Amygdala (tissue), 56 donors: ENCODE results near the gene POLG2.
A peak's percentile ranks its signal among the peaks of the same experiment; 100 is the strongest.
"Not testable (repeated sequence)": the region's sequence is repeated elsewhere in the genome, so short reads cannot be mapped to it uniquely, and the experiment has no call there.

Experiments
- DNase-seq, 56 donors: peaks; one replicate each; lab custom pipeline; 2025; lab: John Stamatoyannopoulos, UW

The POLG2 gene

DNA sequence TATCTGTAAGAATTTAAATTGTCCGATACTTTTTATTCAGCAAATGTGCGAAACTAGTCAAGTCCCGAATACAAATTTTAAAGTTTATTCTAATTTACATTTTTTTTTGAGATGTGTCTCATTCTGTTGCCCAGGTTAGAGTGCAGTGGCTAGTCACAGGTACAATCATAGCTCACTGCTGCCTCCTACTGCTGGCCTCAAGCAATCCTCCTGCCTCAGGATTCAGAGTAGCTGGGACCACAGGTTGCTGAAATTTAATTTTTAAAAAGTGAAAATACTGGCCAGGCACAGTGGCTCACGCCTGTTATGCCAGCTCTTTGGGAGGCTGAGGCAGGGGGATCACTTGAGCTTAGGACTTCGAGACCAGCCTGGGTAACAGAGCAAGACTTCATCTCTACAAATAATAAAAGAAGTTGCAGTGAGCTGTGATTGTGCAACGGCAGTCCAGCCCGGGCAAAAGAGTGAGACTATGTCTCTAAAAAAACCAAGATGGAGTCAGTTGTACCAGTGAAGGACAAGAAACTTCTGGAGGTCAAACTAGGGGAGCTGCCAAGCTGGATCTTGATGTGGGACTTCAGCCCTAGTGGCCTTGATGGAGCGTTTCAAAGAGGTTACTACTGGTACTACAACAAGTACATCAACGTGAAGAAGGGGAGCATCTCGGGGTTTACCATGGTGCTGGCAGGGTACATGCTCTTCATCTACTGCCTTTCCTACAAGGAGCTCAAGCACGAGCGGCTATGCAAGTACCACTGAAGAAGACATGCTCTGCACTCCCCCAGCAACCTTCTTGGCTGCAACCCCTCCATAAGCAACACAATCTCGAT lies 5.6 kb downstream of the POLG2 start:
- peak in 1 of 56 donors; percentile 1 for DNase-seq

DNA sequence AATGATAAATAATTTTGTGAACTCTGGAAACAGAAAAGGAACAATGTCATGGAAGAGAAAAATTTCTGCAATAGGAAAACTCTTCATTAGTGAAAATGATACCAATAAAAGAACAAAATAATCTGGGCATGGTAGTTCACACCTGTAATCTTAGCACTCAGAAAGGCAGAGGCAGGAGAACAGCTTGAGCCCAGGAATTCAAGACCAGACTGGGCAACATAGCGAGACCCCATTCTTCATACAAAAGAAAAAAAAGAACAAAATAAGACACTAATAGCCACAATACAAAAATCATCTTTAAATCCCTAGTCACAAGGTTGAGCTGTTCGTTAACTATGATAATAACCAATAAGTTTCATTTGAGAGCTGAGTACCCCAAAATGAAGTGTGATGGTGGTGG lies 8.6 kb downstream of the POLG2 start:
- DNase-seq = no peak

DNA sequence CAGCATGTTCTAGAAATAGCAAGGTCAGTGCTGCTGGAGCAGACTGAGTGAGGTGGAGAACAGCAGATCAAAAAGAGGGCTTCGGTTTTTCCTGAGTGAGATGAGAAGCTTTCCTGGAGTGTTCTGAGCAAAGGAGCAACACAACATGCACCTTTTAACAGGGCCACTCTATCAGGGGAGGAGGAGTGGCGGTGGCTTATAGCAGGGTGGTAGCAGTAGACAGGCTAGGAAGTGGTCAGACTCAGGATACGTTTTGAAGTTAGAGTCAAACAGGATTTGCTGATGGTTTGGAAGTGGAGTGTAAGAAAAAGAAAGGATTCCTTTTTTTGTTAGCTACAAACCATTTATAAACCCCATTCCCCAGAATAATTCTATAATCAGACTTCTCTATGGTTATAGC lies 12.5 kb downstream of the POLG2 start:
- no peak for DNase-seq

DNA sequence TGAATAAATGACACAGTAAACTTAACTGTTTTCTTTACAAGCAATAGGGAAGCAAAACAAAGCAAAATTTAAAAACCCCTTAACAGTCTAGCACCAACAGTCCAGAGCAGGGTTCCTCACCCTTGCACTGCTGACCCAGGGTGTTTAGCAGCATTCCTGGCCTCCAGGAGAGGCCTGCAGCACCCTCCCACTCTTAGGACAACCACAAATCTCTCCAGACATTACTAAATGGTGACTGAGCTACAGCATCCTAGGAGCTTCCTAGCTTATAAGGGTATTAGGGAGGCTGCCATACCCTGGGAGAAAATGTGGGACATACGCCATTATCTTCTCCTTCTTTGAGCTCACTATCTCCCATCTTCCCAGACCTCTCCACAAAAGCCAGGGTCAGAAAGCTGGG lies 15.9 kb downstream of the POLG2 start:
- DNase-seq = no peak

DNA sequence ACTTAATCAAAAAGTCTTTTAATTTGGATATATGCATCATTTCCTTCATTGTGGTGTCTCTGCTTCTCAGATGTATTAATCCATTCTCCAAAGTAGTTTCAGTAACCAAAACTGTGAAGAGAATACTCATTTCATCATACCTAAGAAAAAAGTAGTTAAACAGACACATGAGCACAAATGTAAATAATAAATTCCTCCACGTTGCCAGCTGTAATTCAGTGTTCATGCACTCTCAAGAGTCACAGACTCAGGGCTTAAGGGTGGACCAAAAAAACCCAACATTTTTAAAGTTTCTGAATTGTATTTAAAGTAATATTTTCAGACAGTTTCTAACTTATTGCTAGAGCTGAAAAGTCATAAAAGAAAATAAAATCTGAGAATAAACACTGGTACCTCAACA lies 19.0 kb downstream of the POLG2 start:
- DNase-seq = no peak

DNA sequence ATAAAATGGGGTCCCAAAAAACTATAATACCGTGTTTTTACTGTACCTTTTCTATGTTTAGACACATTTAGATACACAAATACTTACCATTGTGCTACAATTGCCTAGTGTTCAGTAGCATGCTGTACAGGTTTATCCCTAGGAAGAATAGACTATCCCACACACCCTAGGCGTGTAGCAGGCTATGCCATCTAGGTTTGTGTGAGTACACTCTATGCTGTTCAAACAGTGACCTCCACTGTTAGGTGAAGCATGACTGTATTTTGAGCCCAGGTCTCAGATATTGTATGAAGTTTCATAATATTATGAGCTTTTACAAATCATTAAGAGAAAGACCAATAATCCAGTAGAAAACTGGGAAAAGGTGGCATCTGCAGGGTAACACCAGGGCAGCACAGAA lies 24.3 kb downstream of the POLG2 start:
- DNase-seq = no peak

DNA sequence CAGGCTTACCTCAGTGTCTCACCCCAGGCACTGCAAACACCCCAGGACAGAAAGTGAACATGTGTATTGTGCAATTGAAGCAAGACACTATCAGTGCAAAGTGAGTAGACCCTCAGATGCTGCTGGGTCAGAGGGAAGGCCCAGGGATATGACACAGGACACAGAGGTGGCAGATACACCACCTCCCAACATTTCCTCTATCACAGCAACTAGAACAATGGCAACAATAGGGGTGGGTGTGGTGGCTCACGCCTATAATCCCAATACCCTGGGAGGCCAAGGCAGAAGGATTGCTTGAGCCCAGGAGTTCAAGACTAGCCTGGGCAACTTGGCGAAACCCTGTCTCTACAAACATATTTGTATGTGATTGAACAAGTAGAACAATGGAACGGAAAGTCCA lies 25.4 kb downstream of the POLG2 start:
- DNase-seq = no peak

DNA sequence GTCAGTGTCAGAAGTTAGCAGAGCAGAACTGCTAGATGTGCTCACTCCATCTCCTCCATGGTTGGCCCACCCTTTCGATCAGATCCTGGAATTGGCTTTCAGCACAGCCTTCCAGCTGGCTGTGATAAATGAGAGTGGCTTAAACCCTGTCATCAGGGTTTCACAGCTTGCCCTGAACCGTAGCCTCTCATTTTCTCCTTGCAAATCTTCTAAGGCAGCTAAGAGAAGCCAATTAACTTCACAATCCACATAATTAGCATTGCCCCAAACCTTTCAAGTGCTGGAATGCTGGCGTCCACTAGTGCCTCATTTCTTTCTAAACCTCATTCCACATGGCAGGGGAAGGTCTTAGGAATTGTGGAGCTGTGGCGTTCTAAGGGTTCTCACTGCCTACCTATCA lies 26.2 kb downstream of the POLG2 start:
- no peak for DNase-seq

DNA sequence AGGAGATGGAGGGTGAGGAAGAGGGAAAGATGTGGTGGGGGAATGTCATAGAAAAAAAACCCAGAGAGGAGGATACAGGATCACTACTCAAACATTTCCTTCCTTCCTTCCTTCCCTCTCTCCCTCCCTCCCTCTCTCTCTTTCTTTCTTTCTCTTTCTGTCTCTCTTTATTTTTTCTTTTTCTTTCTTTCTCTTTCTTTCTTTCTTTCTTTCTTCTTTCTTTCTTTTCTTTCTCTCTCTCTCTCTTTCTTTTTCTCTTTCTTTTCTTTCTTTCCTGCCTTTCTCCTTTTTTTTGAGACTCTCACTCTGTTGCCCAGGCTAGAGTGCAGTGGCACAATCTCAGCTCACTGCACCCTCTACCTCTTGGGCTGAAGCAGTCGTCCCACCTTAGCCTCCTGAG lies 30.0 kb downstream of the POLG2 start:
- DNase-seq = not testable (repeated sequence)

DNA sequence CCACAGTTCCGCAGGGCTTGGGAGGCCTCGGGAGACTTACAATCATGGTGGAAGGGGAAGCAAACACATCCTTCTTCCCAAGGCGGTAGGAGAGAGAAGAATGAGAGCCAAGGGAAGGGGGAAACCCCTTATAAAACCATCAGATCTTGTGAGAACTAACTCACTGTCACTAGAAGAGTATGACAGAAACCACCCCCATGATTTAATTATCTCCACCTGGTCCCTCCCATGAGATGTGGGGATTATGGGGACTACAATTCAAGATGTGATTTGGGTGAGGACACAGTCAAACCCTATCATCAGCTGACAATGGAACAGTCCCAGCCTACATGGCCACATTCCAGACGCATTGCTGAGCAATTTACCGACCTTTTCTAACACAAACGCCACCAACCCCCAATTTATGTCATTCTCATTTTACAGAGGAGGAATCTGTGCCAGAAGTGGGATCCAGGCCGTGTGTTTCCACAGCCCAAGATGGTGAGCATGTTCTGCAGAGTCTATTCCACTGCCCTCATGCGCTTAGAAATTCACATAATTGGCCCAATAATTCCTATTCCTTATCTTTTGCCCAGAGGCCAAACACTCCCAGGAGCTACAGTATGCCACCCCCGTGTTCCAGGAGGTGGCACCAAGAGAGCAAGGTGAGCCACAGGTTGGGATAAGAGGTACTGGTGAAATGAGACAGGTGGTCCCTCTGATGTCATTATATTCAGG lies 30.7 kb downstream of the POLG2 start:
- DNase-seq = no peak

DNA sequence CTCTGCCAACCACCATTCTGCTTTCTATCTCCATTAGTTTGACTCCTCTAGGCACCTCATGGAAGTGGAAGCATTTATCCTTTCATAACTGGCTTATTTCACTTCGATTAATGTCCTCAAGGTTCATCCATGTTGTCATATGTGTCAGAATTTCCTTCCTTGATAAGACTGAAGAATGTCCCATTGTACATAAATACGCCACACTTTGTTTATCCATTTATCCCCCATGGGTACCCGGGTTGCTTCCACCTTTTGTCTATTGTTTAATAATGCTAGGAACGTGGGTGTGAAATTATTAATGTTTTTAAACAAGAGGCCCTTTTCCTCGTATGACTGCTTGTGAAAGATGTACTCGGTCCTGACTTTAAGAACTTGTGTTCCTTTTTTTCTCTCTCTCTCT lies 35.1 kb downstream of the POLG2 start:
- DNase-seq = no peak

DNA sequence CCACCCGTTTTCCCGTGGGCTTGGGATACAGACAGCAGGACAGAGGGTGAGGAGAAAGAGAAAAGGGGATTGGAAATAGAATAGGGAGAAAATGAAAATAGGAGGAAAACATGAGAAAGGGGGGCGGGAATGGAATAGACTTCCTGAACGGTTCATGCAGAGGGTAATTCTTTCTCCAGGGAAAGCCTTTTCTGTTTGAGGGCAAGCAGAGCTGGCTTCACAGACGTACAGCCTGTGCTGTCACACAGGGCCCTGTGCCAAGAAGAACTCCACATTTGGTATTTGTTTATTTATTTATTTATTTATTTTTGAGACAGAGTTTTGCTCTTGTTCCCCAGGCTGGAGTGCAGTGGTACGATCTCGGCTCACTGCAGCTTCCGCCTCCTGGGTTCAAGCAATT lies 35.9 kb downstream of the POLG2 start:
- no peak for DNase-seq

DNA sequence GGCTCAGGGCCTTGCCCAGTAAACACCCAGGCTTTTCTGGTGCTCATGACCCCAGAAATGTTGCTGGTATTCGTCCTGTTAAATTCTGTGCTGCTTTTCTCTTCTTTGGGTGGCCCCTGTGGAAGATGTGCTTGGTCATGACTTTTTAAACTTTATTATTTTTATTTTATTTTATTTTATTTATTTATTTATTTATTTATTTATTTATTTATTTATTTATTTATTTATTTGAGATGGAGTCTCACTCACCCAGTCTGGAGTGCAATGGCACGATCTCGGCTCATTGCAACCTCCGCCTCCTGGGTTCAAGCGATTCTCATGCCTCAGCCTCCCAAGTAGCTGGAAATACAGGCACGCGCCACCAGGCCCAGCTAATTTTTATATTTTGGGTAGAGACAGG lies 37.0 kb downstream of the POLG2 start:
- DNase-seq = not testable (repeated sequence)

DNA sequence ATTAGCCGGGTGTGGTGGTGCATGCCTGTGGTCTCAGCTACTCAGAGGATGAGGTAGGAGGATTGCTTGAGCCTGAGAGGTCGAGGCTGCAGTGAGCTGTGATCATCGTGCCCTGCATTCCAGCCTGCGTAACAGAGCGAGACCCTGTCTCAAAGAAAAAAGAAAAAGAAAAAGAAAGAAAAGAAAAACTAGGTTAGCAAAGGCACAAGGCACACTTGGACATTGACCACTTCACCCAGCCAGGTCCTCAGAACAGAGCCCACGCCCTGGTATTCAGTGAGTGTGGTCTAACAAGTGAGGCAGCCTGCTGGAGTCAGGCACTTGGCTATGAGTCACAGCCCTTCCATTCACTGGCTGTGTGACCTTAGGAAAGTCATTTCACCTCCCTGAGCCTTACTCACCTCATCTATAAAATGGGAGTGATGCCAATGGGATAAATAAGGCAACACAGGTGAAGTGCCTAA lies 37.5 kb downstream of the POLG2 start:
- DNase-seq = no peak

DNA sequence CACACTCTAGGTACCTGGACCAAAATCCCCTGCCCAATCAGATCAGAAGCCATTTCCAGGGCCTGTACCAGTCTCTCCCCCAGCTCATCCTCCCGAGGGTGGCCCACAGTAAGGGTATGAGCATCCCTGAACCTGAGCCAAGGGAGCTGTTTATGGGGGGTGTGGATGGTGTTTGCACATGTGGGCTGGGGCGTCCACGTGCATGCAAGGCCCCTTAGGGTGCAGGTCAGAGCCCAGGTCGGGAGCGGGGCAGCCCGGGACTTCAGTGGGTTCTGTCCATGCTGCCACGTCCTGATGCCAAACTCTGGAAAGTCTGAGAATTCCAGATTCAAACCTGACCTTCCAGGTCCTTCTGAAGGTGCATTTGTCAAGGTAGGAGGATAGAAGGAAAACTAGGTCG lies 38.1 kb downstream of the POLG2 start:
- DNase-seq = no peak

DNA sequence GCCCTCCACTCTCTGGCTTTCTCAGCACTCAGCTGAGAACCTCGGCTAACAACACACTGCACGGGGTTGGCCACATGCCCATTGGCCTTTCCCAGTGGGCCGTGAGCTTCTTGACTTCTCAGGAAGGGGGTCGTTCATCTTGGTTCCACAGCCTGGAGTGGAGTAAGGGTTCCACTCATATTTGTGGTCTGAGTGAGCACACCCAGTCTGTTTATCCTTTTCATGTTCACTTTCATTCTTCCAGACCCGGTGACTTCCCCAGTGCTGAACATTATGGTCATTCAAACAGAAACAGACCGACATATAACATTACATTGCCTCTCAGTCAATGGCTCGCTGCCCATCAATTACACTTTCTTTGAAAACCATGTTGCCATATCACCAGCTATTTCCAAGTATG lies 39.7 kb downstream of the POLG2 start:
- no peak for DNase-seq

DNA sequence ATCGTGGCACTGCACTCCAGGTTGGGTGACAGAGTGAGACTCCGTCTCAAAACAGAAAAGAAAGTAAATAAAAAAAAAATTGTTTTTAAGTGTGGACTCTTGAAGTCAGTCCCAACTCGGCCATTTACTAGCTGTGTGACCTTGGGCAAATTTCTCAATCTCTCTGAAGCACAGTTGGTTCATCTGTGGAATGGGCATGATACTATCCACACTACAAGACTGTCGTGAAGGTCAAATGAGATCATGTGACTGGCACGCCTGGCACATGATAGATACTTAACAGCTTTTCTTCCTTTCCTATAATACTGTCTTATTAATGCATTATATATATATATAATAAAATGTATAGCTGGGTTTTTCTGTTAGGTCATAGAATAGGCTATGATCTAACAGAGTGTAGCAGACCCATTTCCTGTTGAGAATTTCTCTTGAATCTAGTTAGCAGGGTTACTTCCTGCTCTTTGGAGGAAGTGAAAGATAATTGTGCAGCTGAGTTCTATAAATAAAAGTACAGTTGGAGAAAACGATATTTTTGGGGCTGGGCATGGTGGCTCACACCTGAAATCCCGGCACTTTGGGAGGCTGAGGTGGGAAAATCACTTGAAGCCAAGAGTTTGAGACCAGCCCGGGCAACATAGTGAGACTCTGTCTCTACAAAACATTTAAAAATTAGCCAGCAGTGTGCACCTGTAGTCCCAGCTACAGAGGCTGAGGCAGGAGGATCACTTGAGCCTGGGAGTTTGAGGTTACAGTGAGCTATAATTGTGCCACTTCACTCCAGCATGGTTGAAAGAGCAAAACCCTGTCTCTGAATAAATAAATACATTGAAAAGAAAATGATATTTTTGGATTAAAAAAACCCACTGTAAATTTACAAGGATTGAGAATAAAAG lies 40.6 kb downstream of the POLG2 start:
- DNase-seq = no peak

DNA sequence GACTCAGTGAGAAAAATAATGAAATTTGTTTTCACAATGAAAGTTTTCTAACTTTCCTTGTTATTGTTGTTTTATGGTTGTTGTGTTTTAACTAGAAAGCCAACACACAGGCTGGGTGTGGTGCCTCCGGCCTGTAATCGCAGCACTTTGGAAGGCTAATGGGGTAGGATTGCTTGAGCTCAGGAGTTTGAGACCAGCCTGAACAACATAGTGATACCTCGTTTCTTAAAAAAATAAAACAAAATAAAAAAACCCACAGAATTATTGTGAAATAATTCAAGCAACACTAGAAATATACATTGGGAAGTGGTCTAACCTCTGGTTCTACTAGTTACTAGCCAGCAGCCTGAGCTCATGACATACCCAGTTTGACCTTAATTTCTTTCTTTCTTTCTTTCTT lies 47.3 kb downstream of the POLG2 start:
- no peak for DNase-seq

DNA sequence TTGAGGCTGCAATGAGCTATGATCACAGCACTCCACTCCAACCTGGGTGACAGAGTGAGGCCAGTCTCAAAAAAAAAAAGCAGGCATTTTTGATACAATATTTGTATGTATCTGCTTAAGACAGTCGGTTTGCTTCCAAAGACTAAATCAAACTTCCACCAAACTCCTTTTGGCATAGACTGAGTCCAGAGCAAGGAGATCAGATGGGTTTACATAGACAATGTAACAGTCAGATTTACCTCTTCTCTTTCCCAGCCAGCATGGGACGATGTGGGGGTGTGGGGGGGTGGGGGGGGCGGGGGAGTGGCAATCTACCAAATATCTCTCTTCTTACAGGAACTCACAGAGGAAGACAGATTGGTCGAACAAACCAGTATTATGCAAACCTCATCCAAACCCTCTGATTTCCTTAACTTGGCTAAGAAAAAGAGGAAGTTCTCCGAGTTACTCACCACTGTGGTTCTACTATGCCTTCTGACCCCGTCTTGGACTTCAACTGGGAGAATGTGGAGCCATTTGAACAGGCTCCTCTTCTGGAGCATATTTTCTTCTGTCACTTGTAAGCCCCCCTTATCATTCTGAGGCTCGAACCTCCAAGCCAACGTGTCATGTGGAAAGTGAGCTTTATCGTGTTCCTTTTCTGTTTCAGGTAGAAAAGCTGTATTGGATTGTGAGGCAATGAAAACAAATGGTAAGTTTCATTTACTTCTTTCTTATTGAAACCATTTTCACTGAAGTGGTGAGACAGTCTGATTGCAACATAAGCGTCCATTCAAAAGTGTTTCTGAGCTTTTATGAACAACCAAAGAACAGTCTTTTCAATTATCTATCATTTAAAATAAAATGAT lies 48.0 kb downstream of the POLG2 start, which contains the start of gene MILR1:
TSS of gene MILR1 (plus strand) at position 451 of the 848 bp plus-strand sequence. CDS start at position 505, 54 bp downstream.
- DNase-seq = peak in 9 of 56 donors; percentile 0 to 38 (median 3)

DNA sequence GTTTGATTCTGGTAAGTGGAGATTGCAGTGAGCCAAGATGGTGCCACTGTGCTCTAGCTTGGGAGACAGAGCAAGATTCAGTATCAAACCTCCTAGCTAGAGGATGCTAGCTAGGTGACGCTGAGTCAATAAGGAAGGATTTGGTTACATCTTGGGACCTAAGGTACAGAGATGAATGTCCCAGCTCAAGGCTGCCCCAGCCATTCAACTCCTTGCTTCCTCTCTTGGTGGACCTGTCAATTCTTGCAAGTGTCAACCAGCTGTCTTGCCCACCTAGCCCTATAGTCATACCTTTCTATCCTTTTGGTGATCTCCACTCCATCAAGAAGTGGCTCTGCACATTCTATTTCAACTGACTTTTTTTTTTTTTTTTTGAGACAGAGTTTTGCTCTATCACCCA lies 49.3 kb downstream of the POLG2 start:
- DNase-seq = no peak
